ENCODE measurements around the gene TMEM254. TPM values are rescaled to one million over a fixed set of nuclear protein-coding genes. Genes with fewer than 3 reads are reported as not detected.
"Not testable (repeated sequence)": the region's sequence is repeated elsewhere in the genome, so short reads cannot be mapped to it uniquely, and the experiment has no call there.

Gene TMEM254
- total RNA-seq, 1 donor from 2014 or later: 9.2 TPM

DNA sequence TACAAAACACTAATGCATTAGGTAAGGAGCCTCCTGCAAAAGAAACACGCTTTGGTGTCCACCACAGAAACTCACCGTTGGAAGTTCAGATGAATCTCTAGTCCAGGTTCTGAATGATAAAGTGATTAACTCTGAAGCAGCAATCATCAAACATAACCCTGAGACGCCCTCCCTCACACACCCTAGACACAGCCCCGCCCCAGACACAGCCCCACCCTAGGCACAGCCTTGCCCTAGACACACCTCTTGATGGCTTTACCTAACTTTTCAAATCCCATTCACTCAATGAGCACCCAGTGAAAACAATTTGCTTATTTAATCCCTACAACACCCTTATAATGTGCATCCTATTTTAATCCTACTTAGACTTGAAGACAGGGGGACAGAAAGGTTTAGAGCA is 21.3 kb upstream of the TMEM254 start:
- no peak overlapping the region for H3K4me3 ChIP-seq
- intact Hi-C loops (cut with micrococcal nuclease): no loop called here
- TF ChIP-seq CTCF (IDR thresholded peaks at IDR 0.05; ENCODE audit: borderline replicate concordance): no peak
- H3K36me3 ChIP-seq: no peaks in the 10 kb centered on the region
- no peak overlapping the region for H3K27ac ChIP-seq (replicated peaks)
- no peaks in the 10 kb centered on the region for H3K27me3 ChIP-seq (ENCODE audit: low read depth)
- H3K4me1 ChIP-seq: no peaks in the 10 kb centered on the region
- no peak for DNase-seq
- no peaks in the 10 kb centered on the region for H3K9me3 ChIP-seq (replicated peaks)

GRCh38 chr10:80064120-80064886 is 14.2 kb upstream of the TMEM254 start:
- Histone ChIP-seq H3K27ac (replicated peaks) (peak overlapping the region; percentile 66), H3K36me3 (no peaks in the 10 kb centered on the region), H3K9me3 (replicated peaks) (no peaks in the 10 kb centered on the region), H3K27me3 (ENCODE audit: low read depth) (no peaks in the 10 kb centered on the region), H3K4me3 (no peak overlapping the region), H3K4me1 (peaks cover 5% of the 10 kb centered on the region)
- no peak for DNase-seq
- no peak for TF ChIP-seq CTCF (IDR thresholded peaks at IDR 0.05; ENCODE audit: borderline replicate concordance)
- intact Hi-C loops (cut with micrococcal nuclease): loop anchor here (10.0 kb wide), 1 partner anchor 150 kb away; no protein-coding TSS in a partner anchor

- no peak overlapping the region for H3K4me3 ChIP-seq
- H3K27ac ChIP-seq (replicated peaks): no peak overlapping the region
- no peaks in the 10 kb centered on the region for H3K9me3 ChIP-seq (replicated peaks)
- TF ChIP-seq CTCF (IDR thresholded peaks at IDR 0.05; ENCODE audit: borderline replicate concordance): no peak
- DNase-seq: no peak
- intact Hi-C loops (cut with micrococcal nuclease): loop anchor here (10.0 kb wide), 1 partner anchor 148 kb away; no protein-coding TSS in a partner anchor
- H3K4me1 ChIP-seq: peaks cover 5% of the 10 kb centered on the region
- H3K27me3 ChIP-seq (ENCODE audit: low read depth): no peaks in the 10 kb centered on the region
- no peaks in the 10 kb centered on the region for H3K36me3 ChIP-seq
Observed at GRCh38 chr10:80066809-80067208, 11.7 kb upstream of the TMEM254 start.

DNA sequence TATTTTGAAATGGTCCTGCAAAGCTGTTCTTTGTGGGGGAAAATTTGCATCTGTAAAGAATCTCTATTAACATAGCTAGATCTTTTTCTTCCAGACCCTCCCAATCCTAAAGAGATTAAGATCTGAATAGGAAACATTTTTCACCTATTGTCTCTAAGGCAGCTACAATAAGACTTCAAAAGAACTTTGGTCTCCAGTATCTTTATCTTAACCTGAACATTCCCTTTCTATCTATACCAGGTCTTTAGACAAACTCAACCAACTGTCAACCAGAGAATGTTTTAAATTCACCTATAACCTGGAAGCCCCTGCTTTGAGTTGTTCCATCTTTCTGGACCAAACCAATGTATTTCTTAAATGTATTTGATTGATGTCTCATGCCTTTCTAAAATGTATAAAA is 10.6 kb upstream of the TMEM254 start:
- not testable (repeated sequence) for H3K27me3 ChIP-seq (ENCODE audit: low read depth); H3K9me3 ChIP-seq (replicated peaks); H3K4me1 ChIP-seq; DNase-seq; H3K36me3 ChIP-seq; H3K27ac ChIP-seq (replicated peaks); H3K4me3 ChIP-seq
- intact Hi-C loops (cut with micrococcal nuclease): loop anchor here (10.0 kb wide), 1 partner anchor 147 kb away; no protein-coding TSS in a partner anchor

GRCh38 chr10:80068270-80068669 is 10.2 kb upstream of the TMEM254 start:
- H3K4me3 ChIP-seq: no peak overlapping the region
- H3K27me3 ChIP-seq (ENCODE audit: low read depth): no peaks in the 10 kb centered on the region
- no peak for TF ChIP-seq CTCF (IDR thresholded peaks at IDR 0.05; ENCODE audit: borderline replicate concordance)
- no peak for DNase-seq
- intact Hi-C loops (cut with micrococcal nuclease): loop anchor here (10.0 kb wide), 1 partner anchor 147 kb away; no protein-coding TSS in a partner anchor
- H3K27ac ChIP-seq (replicated peaks): no peak overlapping the region
- no peaks in the 10 kb centered on the region for H3K36me3 ChIP-seq
- no peaks in the 10 kb centered on the region for H3K9me3 ChIP-seq (replicated peaks)
- peaks cover 5% of the 10 kb centered on the region for H3K4me1 ChIP-seq

DNA sequence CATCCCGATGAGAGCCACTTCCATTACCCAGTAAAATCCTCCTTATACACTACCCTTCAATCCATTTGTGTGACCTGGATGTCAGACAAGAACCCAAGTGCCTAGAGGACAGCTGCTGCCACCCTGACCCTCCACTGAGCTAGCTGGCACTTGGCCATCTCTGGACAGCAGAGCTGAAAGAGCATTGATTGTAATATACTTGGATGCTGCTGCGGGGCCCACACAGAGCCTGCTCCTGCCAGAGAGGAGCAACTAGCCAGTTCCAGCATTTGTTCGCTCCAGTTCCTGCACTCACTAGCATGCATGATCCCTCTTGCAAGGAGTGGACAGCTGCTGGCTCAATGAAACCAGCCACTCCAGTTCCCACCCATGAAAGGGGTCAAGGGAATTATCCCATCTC is 8.4 kb upstream of the TMEM254 start:
- intact Hi-C loops (cut with micrococcal nuclease): loop anchor here (10.0 kb wide), 1 partner anchor 65 kb away; the partner anchor contains the start of gene PLAC9
- Histone ChIP-seq H3K9me3 (replicated peaks) (no peaks in the 10 kb centered on the region), H3K27ac (replicated peaks) (no peak overlapping the region), H3K4me3 (no peak overlapping the region), H3K4me1 (no peaks in the 10 kb centered on the region), H3K36me3 (no peaks in the 10 kb centered on the region), H3K27me3 (ENCODE audit: low read depth) (no peaks in the 10 kb centered on the region)
- no peak for DNase-seq
- TF ChIP-seq CTCF (IDR thresholded peaks at IDR 0.05; ENCODE audit: borderline replicate concordance): no peak
